ENCODE results near the gene UNC5B.

DNA sequence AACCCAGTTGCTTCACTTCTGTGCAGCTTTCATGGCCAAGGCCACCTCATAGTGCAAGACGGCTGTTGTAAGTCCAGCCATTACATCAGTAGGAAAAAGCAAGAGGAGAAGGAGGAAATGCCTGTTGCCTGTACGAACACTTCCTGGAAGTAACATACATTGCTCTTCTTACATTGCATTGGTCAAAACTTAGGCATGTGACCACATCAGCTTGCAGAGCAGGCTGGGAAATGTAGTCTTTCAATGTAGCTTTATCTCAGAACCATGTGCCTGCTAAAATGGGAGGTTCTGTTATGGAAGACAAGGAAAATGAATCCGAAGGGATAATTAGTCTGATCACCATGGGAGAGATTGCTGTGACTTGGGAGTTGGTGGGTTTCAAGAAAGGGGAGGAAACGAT, 111.0 kb downstream of the UNC5B start:
- TF ChIP-seq, protein P1, sequence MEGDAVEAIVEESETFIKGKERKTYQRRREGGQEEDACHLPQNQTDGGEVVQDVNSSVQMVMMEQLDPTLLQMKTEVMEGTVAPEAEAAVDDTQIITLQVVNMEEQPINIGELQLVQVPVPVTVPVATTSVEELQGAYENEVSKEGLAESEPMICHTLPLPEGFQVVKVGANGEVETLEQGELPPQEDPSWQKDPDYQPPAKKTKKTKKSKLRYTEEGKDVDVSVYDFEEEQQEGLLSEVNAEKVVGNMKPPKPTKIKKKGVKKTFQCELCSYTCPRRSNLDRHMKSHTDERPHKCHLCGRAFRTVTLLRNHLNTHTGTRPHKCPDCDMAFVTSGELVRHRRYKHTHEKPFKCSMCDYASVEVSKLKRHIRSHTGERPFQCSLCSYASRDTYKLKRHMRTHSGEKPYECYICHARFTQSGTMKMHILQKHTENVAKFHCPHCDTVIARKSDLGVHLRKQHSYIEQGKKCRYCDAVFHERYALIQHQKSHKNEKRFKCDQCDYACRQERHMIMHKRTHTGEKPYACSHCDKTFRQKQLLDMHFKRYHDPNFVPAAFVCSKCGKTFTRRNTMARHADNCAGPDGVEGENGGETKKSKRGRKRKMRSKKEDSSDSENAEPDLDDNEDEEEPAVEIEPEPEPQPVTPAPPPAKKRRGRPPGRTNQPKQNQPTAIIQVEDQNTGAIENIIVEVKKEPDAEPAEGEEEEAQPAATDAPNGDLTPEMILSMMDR (IDR thresholded peaks at IDR 0.05; ENCODE audit: borderline replicate concordance, extremely low read depth, low read length, poor library complexity, severe bottlenecking), result no peak
- no peak for TF ChIP-seq EZH2 (IDR thresholded peaks at IDR 0.05; ENCODE audit: borderline replicate concordance, low read depth, low read length, severe bottlenecking)
